Endometrial microvascular endothelial cells (primary cell): ENCODE results near the gene LSMEM2. TPM values are rescaled to one million over a fixed set of nuclear protein-coding genes. Genes with fewer than 3 reads are reported as not detected.
"Not testable (repeated sequence)": the region's sequence is repeated elsewhere in the genome, so short reads cannot be mapped to it uniquely, and the experiment has no call there.

Source experiments
- in situ Hi-C: cut with HindIII; loops from 2 replicates; pipeline ENCODE4 v1.10.0; 2017; ENCODE audit warnings: low sequenced_read_pairs, low pct_unique_long_range_greater_than_20kb; ENCODE audit errors: inconsistent ontology term
- total RNA-seq: library from RNA; depleted of rRNA; stranded (reverse); fragments of >200 nt; gene quantifications from one replicate; pipeline ENCODE4 v1.2.3, GENCODE V29; 2015; ENCODE audit errors: inconsistent ontology term

The LSMEM2 gene
- total RNA-seq, 1 donor from 2014 or later = not detected

GRCh38 chr3:50262200-50262599 lies 16.7 kb upstream of the LSMEM2 start:
- in situ Hi-C loops = not testable (repeated sequence)

GRCh38 chr3:50262778-50263177 lies 16.1 kb upstream of the LSMEM2 start:
- in situ Hi-C loops = no loop called here

- in situ Hi-C loops = no loop called here
Measured at GRCh38 chr3:50263478-50264382, 15.2 kb upstream of the LSMEM2 start.

- in situ Hi-C loops = no loop called here
Measured at GRCh38 chr3:50264383-50264963, 14.4 kb upstream of the LSMEM2 start.

- in situ Hi-C loops = no loop called here
Measured at GRCh38 chr3:50264964-50265485, 13.9 kb upstream of the LSMEM2 start.

- in situ Hi-C loops = no loop called here
Measured at GRCh38 chr3:50265571-50265970, 13.3 kb upstream of the LSMEM2 start.

GRCh38 chr3:50266017-50266416 lies 12.9 kb upstream of the LSMEM2 start:
- in situ Hi-C loops = no loop called here

GRCh38 chr3:50266836-50267235 lies 12.1 kb upstream of the LSMEM2 start:
- in situ Hi-C loops = no loop called here

GRCh38 chr3:50267280-50267913 lies 11.5 kb upstream of the LSMEM2 start:
- in situ Hi-C loops = no loop called here

GRCh38 chr3:50268276-50268675 lies 10.6 kb upstream of the LSMEM2 start:
- in situ Hi-C loops = no loop called here

- in situ Hi-C loops = no loop called here
Measured at GRCh38 chr3:50268703-50269451, 10.0 kb upstream of the LSMEM2 start, which contains the start of gene SEMA3B. TSS of gene SEMA3B (plus strand) at chr3:50269147. CDS start at chr3:50269241, 94 bp downstream.

- in situ Hi-C loops = no loop called here
Measured at GRCh38 chr3:50269460-50269859, 9.4 kb upstream of the LSMEM2 start.

GRCh38 chr3:50269977-50270413 lies 8.9 kb upstream of the LSMEM2 start:
- in situ Hi-C loops = no loop called here

GRCh38 chr3:50270422-50271224 lies 8.3 kb upstream of the LSMEM2 start:
- in situ Hi-C loops = no loop called here

GRCh38 chr3:50271314-50271936 lies 7.5 kb upstream of the LSMEM2 start:
- in situ Hi-C loops = no loop called here

GRCh38 chr3:50272538-50272910 lies 6.4 kb upstream of the LSMEM2 start:
- in situ Hi-C loops = not testable (repeated sequence)

GRCh38 chr3:50272911-50273688 lies 5.8 kb upstream of the LSMEM2 start:
- in situ Hi-C loops = no loop called here
